Activated B cell treated with CpG ODN at 0.5 μM for 24 hours (primary cell): ENCODE measurements around the gene INAVA. TPM values are rescaled to one million over a fixed set of nuclear protein-coding genes. Genes with fewer than 3 reads are reported as not detected.
A peak's percentile ranks its signal among the peaks of the same experiment; 100 is the strongest.

Source experiments
- ATAC-seq: fragments of 200-7000 bp; cut with Tn5 transposase; one replicate; pipeline ENCODE4 v1.10.0; 2021; ENCODE audit warnings: low read depth, mild to moderate bottlenecking, moderate library complexity
- CTCF ChIA-PET: fragments of 350-600 bp; sonication (Branson Sonifier 250); formaldehyde crosslinking; loops from one replicate; lab custom pipeline; 2021; ENCODE audit warnings: antibody characterized with exemption; lab: Charles Lee
- POLR2A ChIA-PET: fragments of 350-600 bp; sonication (Branson Sonifier 250); formaldehyde crosslinking; loops from one replicate; lab custom pipeline; 2021; ENCODE audit warnings: antibody characterized with exemption; lab: Charles Lee
- DNase-seq: peaks from one replicate; pipeline ENCODE4 v3.0.0; 2022
- H3K27ac Mint-ChIP-seq: one replicate; pipeline ENCODE4 v1.8.0; 2020; ENCODE audit warnings: mixed read lengths
- H3K27me3 Mint-ChIP-seq: one replicate; pipeline ENCODE4 v1.8.0; 2021; ENCODE audit warnings: mixed read lengths
- H3K36me3 Mint-ChIP-seq: one replicate; pipeline ENCODE4 v1.8.0; 2021; ENCODE audit warnings: low read depth, mixed read lengths
- H3K4me1 Mint-ChIP-seq: one replicate; pipeline ENCODE4 v1.8.0; 2021; ENCODE audit warnings: mixed read lengths
- H3K4me3 Mint-ChIP-seq: one replicate; pipeline ENCODE4 v1.8.0; 2020; ENCODE audit warnings: mild to moderate bottlenecking, mixed read lengths
- H3K9me3 Mint-ChIP-seq: one replicate; pipeline ENCODE4 v1.8.0; 2020; ENCODE audit warnings: mixed read lengths
- CTCF ChIP-seq: fragments of 200-600 bp; IDR thresholded peaks from one replicate; pipeline ENCODE4 v1.8.0; 2022; ENCODE audit warnings: antibody characterized with exemption, mild to moderate bottlenecking
- intact Hi-C: fragments of 100-400 bp; cut with micrococcal nuclease; formaldehyde crosslinking; loops from one replicate; pipeline ENCODE4 v1.15.1; 2024
- total RNA-seq: library from RNA; stranded (reverse); gene quantifications from 2 replicates; pipeline ENCODE4 v1.2.3, GENCODE V29; 2022

Gene INAVA
- total RNA-seq, 1 donor from 2014 or later: 0.44 TPM

DNA sequence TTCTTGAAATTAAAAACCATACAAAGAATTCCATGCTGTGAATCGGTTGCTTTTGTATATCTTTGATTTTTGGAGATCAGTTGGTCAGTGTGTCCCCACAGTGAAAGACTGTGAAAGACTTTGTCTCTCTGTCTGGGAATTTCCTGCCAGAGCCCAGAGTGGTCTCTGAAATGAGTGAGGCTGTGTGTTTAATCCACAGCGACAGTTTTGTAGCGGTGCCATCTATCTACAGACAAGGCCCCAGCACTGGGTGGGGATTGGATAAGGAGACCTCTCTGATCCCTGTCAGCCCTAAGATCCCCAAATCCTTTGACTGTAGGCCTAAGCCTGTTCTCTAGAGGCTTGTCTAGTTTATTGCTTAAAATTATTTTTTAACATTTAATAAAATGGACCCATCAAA lies 11.6 kb upstream of the INAVA start:
- Mint-ChIP-seq H3K27me3 (no peaks in the 10 kb centered on the region), H3K4me1 (peaks cover 27% of the 10 kb centered on the region), H3K4me3 (no peak overlapping the region), H3K36me3 (no peaks in the 10 kb centered on the region), H3K9me3 (no peaks in the 10 kb centered on the region), H3K27ac (no peak overlapping the region)
- CTCF ChIA-PET: no interaction called here
- no peak for ATAC-seq
- POLR2A ChIA-PET: no interaction called here
- intact Hi-C loops: no loop called here
- no peak for DNase-seq
- TF ChIP-seq CTCF: no peak

DNA sequence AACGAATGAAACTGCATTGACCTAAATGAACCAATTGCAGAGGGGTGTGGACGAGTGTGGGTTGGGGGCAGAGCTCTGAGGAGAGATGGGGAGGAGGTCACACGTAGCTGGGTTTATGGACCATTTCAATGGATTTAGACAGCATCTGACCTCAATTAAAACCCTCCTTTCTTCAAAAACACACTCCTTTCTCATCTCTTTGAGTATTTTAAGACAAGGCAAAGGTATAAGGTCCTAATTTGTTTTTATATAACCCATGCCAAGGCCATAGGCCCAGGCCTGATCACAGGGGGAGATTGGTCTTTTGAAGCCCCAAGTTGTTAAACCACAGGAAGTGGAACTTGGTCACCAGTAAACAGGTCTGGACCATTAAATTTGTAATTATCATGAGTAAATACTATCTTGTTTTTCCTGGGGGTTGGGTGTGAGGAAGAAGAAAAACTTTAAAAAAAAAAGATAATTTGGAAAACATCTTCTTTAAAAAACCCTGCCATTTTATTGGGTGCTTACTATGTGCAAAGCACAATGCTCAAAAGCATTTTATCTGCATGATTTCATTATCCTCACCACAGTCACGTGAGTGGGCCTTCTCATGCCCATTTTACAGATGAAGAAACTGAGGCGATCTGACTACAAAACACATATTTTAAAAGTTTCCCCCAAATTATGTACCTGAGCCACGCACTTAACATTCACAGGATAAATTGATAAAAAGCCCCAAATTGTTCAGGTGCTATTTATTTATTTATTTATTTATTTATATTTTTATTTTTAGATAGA lies 8.9 kb upstream of the INAVA start:
- ATAC-seq (no peak), DNase-seq (no peak)
- ChIA-PET CTCF (interaction anchor here (1.2 kb wide), 1 partner anchor 86 kb away, joined by 4 read pairs; no protein-coding TSS in a partner anchor), POLR2A (no interaction called here)
- no peak for TF ChIP-seq CTCF
- Mint-ChIP-seq H3K27me3 (no peaks in the 10 kb centered on the region), H3K9me3 (no peaks in the 10 kb centered on the region), H3K4me1 (peaks cover 48% of the 10 kb centered on the region), H3K27ac (no peak overlapping the region), H3K4me3 (no peak overlapping the region), H3K36me3 (no peaks in the 10 kb centered on the region)
- intact Hi-C loops: no loop called here

GRCh38 chr1:200886594-200886993 lies 8.1 kb upstream of the INAVA start:
- CTCF ChIA-PET: interaction anchor here (1.2 kb wide), 1 partner anchor 85 kb away, joined by 4 read pairs; no protein-coding TSS in a partner anchor
- no peak for ATAC-seq
- no peak for TF ChIP-seq CTCF
- Mint-ChIP-seq H3K9me3 (no peaks in the 10 kb centered on the region), H3K4me1 (peaks cover 52% of the 10 kb centered on the region), H3K27ac (no peak overlapping the region), H3K4me3 (no peak overlapping the region), H3K36me3 (no peaks in the 10 kb centered on the region), H3K27me3 (peaks cover 2% of the 10 kb centered on the region)
- POLR2A ChIA-PET: interaction anchor here (0.5 kb wide), 1 partner anchor 20 kb away, joined by 6 read pairs; no protein-coding TSS in a partner anchor
- intact Hi-C loops: no loop called here
- no peak for DNase-seq

GRCh38 chr1:200887036-200887435 lies 7.7 kb upstream of the INAVA start:
- no peak for TF ChIP-seq CTCF
- H3K27ac Mint-ChIP-seq: no peak overlapping the region
- intact Hi-C loops: no loop called here
- ChIA-PET POLR2A (interaction anchor here (0.5 kb wide), 1 partner anchor 21 kb away, joined by 6 read pairs; no protein-coding TSS in a partner anchor), CTCF (interaction anchor here (1.2 kb wide), 1 partner anchor 85 kb away, joined by 4 read pairs; no protein-coding TSS in a partner anchor)
- DNase-seq (no peak), ATAC-seq (no peak)
- peaks cover 2% of the 10 kb centered on the region for H3K27me3 Mint-ChIP-seq
- H3K4me3 Mint-ChIP-seq: no peak overlapping the region
- H3K36me3 Mint-ChIP-seq: no peaks in the 10 kb centered on the region
- peaks cover 56% of the 10 kb centered on the region for H3K4me1 Mint-ChIP-seq
- no peaks in the 10 kb centered on the region for H3K9me3 Mint-ChIP-seq

DNA sequence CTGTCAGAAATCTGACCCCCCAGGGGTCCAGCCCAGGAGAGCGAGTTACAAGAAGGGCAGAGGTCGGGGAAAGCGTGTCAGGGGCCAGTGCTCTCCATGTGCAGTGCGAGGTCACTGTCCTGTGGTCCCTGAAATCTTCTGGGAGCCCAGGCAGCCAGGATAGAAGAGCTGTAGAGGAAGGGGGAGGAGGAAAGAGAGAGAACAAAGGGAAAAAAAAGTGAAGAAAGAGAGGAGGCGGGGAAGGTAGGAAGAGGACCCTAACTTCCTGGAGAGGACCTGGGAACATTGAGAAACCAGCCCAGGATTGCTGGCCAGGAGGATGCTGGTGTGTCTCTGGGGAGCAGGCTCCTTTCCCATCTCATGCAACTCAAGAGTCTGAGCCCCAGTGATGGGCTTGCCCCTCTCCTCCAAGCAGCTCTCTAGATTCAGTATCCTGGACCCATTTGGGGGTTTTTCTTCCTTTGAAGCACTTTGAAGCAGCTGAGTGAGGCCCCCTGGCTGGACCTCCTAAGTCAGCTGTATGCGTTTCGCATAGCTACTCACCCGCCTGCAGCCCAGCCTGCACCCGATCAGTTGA lies 6.8 kb upstream of the INAVA start:
- intact Hi-C loops: loop anchor here (2.0 kb wide), 2 partner anchors 17 to 133 kb away; no protein-coding TSS in a partner anchor
- ATAC-seq: no peak
- POLR2A ChIA-PET: interaction anchor here (0.5 to 1.9 kb wide), 6 partner anchors 10 to 267 kb away, joined by 3 to 17 read pairs (median 7); partner anchors contain the start of genes GPR25 and TMEM9
- Mint-ChIP-seq H3K27me3 (peaks cover 5% of the 10 kb centered on the region), H3K9me3 (no peaks in the 10 kb centered on the region), H3K4me1 (peaks cover 58% of the 10 kb centered on the region), H3K4me3 (peak overlapping the region; percentile 47), H3K27ac (peak overlapping the region; percentile 70), H3K36me3 (no peaks in the 10 kb centered on the region)
- TF ChIP-seq CTCF: no peak
- CTCF ChIA-PET: interaction anchor here (0.6 to 1.0 kb wide), 2 partner anchors 14 to 84 kb away, joined by 3 to 4 read pairs; no protein-coding TSS in a partner anchor
- no peak for DNase-seq
